GM11168 (cell line): Measurements from ENCODE around the gene OR5B21.

Experiments used
- in situ Hi-C: fragments of 300-500 bp; cut with MboI; formaldehyde crosslinking; loops from one replicate; pipeline ENCODE4 v1.12.0; 2022; ENCODE audit warnings: low sequenced_read_pairs; ENCODE audit not compliant: unreplicated experiment

OR5B21 gene

DNA sequence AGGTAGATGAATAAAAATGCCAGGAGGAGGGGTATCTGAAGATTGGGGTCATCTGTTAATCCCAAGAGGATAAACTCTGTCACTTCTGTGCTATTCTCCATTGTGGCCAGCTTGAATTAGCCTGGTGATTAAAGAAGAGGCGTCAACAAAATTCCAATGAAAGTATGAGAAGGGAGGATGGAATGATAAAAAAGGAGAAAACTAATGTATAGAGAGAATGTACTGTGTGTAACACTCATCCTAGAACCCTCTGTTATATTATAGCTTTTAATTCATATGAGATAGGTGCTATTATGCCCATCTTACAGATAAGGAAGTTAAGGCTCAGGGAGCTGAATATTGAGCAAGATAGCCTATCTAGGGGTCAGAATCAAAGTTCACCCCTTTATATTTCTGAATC lies at the start of gene OR5B21:
TSS of gene OR5B21 (minus strand) at position 101 of the 400 bp plus-strand sequence. CDS start at position 101, 0 bp downstream.
- in situ Hi-C loops = no loop called here

DNA sequence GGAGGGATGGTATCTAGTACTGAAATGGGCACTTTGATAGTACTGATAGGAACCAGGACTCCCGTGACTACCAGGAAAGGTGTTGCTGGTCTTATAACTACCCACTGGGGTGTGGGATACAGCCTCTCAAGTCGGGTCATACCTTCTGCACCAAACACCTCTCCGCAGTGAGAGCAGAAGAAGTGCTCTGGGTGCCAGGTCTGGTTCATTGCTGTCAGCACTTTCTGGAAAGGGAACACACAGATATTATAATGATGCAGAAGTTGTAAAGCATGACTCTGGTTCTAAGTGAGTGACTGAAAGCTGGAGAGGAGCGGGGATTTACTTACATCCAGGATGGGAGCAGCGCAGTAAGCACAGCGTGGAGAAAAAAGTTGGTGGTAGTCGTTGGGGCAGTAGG lies 41.7 kb upstream of the OR5B21 start:
- in situ Hi-C loops = no loop called here

GRCh38 chr11:58546841-58547240 lies 38.9 kb upstream of the OR5B21 start:
- in situ Hi-C loops = no loop called here

- in situ Hi-C loops = no loop called here
These were observed 24.0 kb upstream of the OR5B21 start for GRCh38 chr11:58531865-58532341.

DNA sequence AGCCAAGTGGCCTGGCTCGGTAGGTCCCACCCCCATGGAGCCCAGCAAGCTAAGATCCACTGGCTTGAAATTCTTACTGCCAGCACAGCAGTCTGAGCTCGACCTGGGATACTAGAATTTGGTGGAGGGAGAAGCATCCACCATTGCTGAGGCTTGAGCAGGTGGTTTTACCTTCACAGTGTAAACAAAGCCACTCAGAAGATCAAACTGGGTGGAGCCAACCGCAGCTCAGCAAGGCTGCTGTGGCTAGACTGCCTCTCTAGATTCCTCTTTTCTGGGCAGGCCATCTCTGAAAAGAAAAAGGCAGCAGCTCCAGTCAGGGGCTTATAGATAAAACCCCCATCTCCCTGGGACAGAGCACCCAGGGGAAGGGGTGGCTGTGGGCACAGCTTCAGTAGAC lies 22.3 kb upstream of the OR5B21 start:
- in situ Hi-C loops = no loop called here

DNA sequence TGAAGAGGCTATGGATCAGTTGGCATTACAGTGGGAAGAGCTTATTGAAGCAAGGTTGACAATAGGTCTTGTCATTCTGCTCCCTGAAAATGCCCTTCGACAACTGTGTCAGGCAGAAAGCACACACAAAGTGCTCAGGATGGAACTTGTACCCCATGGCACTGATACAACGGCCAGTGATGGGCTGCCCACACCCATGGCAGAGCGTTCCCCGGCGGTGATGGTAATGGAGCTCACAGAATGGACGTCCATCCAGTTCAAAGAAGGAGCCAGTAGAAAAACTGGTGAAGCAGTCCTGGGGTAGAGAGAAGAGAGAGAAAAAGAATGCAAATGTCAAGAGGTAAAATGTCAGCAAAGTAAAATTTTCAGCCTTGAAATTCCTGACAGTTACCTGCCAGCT lies 19.5 kb upstream of the OR5B21 start:
- in situ Hi-C loops = no loop called here

- in situ Hi-C loops = no loop called here
These were observed 18.8 kb upstream of the OR5B21 start for GRCh38 chr11:58526721-58527120.

GRCh38 chr11:58525037-58525614 lies 17.2 kb upstream of the OR5B21 start:
- in situ Hi-C loops = no loop called here

- in situ Hi-C loops = loop anchor here (5.0 kb wide), 1 partner anchor 717 kb away; no protein-coding TSS in a partner anchor
These were observed 16.5 kb upstream of the OR5B21 start for GRCh38 chr11:58524232-58525036.

DNA sequence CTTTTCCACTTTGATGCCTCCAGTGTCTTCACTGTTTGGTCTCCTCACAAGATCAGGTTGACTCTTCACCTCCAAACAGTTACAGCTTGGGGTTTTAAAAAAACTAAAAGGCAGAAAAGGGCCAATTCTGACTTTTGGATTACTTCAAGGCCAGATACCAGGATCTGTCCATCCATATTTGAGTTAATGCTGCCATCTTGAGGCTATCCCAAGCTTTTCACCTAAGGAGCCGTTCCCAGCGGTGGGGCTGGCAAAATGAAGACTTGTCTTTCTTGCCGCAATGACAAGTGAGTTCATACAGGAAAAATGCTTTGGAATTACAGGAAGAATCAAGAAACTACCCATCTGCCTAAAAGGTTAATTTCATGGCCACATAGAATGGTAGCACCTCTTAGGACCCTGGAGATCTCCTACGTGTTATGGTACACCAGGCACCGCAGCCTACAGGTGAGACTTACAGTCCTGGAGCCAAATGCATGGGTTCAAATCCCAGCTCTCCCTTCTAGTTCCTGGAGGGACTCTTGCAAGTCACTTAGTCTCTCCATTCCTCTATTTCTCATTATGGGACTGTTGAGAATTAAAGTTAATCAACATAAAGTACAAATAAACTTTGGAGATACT lies 6.0 kb upstream of the OR5B21 start:
- in situ Hi-C loops = no loop called here

GRCh38 chr11:58511636-58512035 lies 3.7 kb upstream of the OR5B21 start:
- in situ Hi-C loops = no loop called here

DNA sequence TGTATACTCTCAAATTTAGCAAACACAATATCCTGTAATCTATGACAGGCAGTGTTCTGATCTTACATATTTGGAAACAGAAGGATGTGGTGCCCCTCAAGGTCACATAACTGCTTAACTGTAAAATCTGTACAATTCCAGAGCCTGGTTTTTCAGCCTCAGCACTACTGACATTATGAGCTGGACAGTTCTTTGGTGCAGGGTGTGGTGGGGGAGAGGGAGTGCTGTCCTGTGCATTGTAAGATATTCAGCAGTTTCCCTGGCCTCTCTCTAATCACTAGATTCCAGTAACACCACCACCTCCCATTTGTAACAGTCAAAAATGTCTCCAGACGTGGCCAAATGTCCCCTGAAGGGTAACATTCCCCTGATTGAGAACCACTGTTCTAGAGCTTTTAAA lies 1.8 kb upstream of the OR5B21 start:
- in situ Hi-C loops = no loop called here

- in situ Hi-C loops = no loop called here
These were observed 909 bp upstream of the OR5B21 start for GRCh38 chr11:58508814-58509213.

- in situ Hi-C loops = no loop called here
These were observed 550 bp downstream of the OR5B21 start for GRCh38 chr11:58507355-58507754.

- in situ Hi-C loops = no loop called here
These were observed 970 bp downstream of the OR5B21 start for GRCh38 chr11:58506935-58507334.

DNA sequence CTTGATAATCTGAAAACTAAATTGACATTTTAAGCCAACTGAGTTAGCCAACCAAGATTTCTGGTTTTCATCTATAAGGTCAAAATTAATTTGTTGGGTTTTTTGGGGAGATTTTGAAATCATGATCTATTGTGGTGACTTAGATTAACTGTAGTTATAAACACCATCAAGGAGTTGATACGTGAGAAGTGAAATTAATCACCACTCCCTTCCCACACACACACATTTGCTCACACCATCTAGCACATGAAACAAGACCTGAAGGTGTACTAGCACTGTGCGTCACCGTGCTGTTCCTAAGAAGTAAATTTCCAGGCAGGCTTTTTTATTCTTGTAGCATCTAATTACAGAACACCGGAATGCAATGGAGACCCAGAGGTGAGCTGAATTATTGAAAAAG lies 2.1 kb downstream of the OR5B21 start:
- in situ Hi-C loops = no loop called here

GRCh38 chr11:58504232-58504631 lies 3.7 kb downstream of the OR5B21 start:
- in situ Hi-C loops = no loop called here

DNA sequence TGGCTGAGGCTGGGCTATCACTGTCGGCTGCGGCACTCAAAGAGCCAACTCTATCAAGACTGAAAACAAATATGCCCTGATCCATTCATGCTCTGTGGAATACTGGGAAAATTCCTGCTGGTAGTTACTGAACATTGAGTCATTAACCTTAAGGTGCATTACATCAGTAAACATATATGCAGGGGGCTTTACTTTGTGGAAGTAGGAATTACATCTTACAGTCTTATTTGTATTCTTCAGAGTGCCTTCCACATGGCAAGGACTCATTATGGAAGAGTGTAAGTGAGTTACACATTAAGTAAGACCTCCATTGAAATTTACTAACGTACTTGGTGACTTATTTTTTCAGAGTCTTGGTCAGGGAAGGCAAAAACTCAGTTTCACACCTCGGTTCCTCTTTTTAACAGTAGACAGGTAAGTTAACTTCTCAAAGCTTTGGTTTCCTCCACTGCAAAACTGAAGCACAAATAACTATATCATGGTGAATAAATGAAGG lies 4.5 kb downstream of the OR5B21 start:
- in situ Hi-C loops = no loop called here

DNA sequence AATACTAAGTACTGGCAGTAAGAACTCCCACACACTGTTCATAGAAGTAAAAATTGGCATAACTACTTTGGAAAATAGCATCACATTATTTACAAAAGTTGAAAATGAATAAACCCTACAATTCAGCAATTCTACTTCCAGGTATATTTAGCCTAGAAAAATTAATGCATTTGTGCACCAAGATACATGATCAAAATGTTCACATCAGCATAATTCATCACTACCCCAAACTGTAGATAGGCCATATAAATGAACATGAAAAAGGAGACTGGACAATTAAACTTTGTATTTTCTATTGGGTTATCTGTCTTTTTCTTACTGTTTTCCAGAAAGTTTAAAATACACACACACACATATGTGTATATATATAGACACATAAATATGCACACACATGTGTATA lies 5.9 kb downstream of the OR5B21 start:
- in situ Hi-C loops = no loop called here

DNA sequence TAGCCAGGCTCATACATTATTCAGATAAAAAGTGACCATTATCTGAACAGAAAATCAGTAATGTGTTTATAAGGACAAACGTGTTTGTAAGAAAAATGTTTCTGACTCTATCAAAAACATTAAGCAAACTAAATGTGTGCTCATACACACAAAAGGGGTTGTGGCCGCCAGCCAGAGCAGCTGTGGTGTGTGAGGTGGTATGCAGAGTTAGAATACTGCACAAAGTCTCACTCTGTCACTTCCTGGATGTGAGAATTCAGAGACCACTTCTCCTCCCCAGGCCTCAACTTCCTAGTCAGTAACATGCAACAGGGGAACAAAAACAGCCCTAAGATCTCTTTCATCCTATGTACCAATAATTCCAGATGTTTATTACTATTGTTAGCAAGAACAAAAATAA lies 9.4 kb downstream of the OR5B21 start:
- in situ Hi-C loops = no loop called here

GRCh38 chr11:58497951-58498350 lies 10.0 kb downstream of the OR5B21 start:
- in situ Hi-C loops = no loop called here
